Endothelial cell of umbilical vein (primary cell): ENCODE data around the gene CLDN34. TPM values are rescaled to one million over a fixed set of nuclear protein-coding genes. Genes with fewer than 3 reads are reported as not detected.

ENCODE experiments used
- BruUV-seq: library from RNA; stranded (reverse); fragments of 400-500 nt; replicated peaks from 2 replicates; lab custom pipeline; 2021; lab: Mats Ljungman, UMichigan
- CTCF ChIA-PET: fragments of 300-600, 350-600 bp; sonication (Branson Sonifier 250); formaldehyde crosslinking; loops from one replicate; lab custom pipeline; 2021; ENCODE audit warnings: antibody characterized with exemption, inconsistent platforms; lab: Charles Lee
- POLR2A ChIA-PET: fragments of 300-600, 350-600 bp; sonication (Branson Sonifier 250); formaldehyde crosslinking; loops from one replicate; lab custom pipeline; 2021; ENCODE audit warnings: antibody characterized with exemption, inconsistent platforms; lab: Charles Lee
- DNase-seq: peaks from one replicate; pipeline ENCODE4 v3.0.0-alpha.2; 2011; ENCODE audit warnings: low read depth, low spot score
- FAIRE-seq: peaks from 2 replicates; lab custom pipeline; 2011; peaks lifted over from hg19 to GRCh38; lab: Jason Lieb, UNC
- H2AFZ ChIP-seq: 2 replicates; pipeline ENCODE4 v1.6.0; 2012; ENCODE audit warnings: low read depth, low read length, control low read depth, inconsistent platforms
- H3K27ac ChIP-seq: 2 replicates; pipeline ENCODE4 v1.5.1; 2011; ENCODE audit warnings: low read depth, mild to moderate bottlenecking, control low read depth, low read length, moderate library complexity; ENCODE audit not compliant: insufficient read depth
- H3K27me3 ChIP-seq, 2 experiments: 2 replicates each; pipeline versions ENCODE4 v1.6.0 to v1.6.1; 2011; ENCODE audit warnings: low read length in 2 of 2, mixed read lengths in 1 of 2; ENCODE audit not compliant: control insufficient read depth in 2 of 2, insufficient read depth in 2 of 2
- H3K36me3 ChIP-seq, 2 experiments: 2 replicates in 1 of 2; 3 replicates in 1 of 2; pipeline ENCODE4 v1.5.1; 2011; ENCODE audit warnings: low read length in 2 of 2, mild to moderate bottlenecking in 1 of 2, moderate library complexity in 1 of 2; ENCODE audit not compliant: control insufficient read depth in 2 of 2, insufficient read depth in 2 of 2; ENCODE audit errors: extremely low read depth in 1 of 2
- H3K4me1 ChIP-seq: 3 replicates; pipeline ENCODE4 v1.5.1; 2011; ENCODE audit warnings: mild to moderate bottlenecking, low read length; ENCODE audit not compliant: control insufficient read depth, insufficient read depth; ENCODE audit errors: extremely low read depth
- H3K4me2 ChIP-seq: 2 replicates; pipeline ENCODE4 v1.6.1; 2011; ENCODE audit warnings: low read length, control low read depth, mixed read lengths; ENCODE audit not compliant: insufficient read depth
- H3K4me3 ChIP-seq, 3 experiments: fragments of 200-600 bp in 1 of 3; sonication (generic), shearing (Covaris generic) in 1 of 3; replicated peaks in 1 of 3; 2 replicates each; pipeline ENCODE4 v1.5.1; 2011 to 2016; ENCODE audit warnings: control low read depth in 3 of 3, low read length in 3 of 3, mild to moderate bottlenecking in 2 of 3, inconsistent platforms in 1 of 3, low read depth in 1 of 3, moderate library complexity in 1 of 3; ENCODE audit not compliant: insufficient read depth in 1 of 3
- H3K79me2 ChIP-seq: 2 replicates; pipeline ENCODE4 v1.6.0; 2012; ENCODE audit warnings: low read length, inconsistent platforms; ENCODE audit not compliant: control insufficient read depth, insufficient read depth
- H3K9ac ChIP-seq: replicated peaks from 2 replicates; pipeline ENCODE3; 2011; ENCODE audit warnings: low read length, control low read depth; ENCODE audit not compliant: insufficient read depth; ENCODE audit errors: extremely low read depth
- H3K9me1 ChIP-seq: replicated peaks from 3 replicates; pipeline ENCODE4 v1.6.0; 2011; ENCODE audit warnings: mild to moderate bottlenecking, low read length; ENCODE audit not compliant: control insufficient read depth, insufficient read depth; ENCODE audit errors: extremely low read depth
- H3K9me3 ChIP-seq: replicated peaks from 2 replicates; pipeline ENCODE4 v1.5.1; 2012; ENCODE audit warnings: low read length, inconsistent platforms; ENCODE audit not compliant: control insufficient read depth, insufficient read depth
- H4K20me1 ChIP-seq: replicated peaks from 2 replicates; pipeline ENCODE3; 2011; ENCODE audit warnings: mild to moderate bottlenecking, low read length; ENCODE audit not compliant: control insufficient read depth, insufficient read depth; ENCODE audit errors: extremely low read depth
- CTCF ChIP-seq, 2 donors: IDR thresholded peaks; 1 replicate in 1 of 2; 2 replicates in 1 of 2; pipeline ENCODE4 v1.5.1; 2011; ENCODE audit warnings: low read length in 2 of 2, mild to moderate bottlenecking in 2 of 2, moderate library complexity in 2 of 2, control low read depth in 1 of 2, inconsistent platforms in 1 of 2, low read depth in 1 of 2; ENCODE audit not compliant: insufficient read depth in 1 of 2; ENCODE audit errors: extremely low read depth in 1 of 2
- EZH2 ChIP-seq: IDR thresholded peaks from 2 replicates; pipeline ENCODE4 v1.6.1; 2012; ENCODE audit warnings: borderline replicate concordance, low read depth, mild to moderate bottlenecking, moderate library complexity, low read length, inconsistent platforms; ENCODE audit not compliant: severe bottlenecking
- FOS ChIP-seq: IDR thresholded peaks from 2 replicates; pipeline ENCODE4 v1.6.1; 2011; ENCODE audit warnings: mild to moderate bottlenecking, low read length, moderate library complexity, borderline replicate concordance; ENCODE audit not compliant: insufficient read depth
- GATA2 ChIP-seq: IDR thresholded peaks from 2 replicates; pipeline ENCODE4 v1.7.0; 2011; ENCODE audit warnings: low read depth, mild to moderate bottlenecking, moderate library complexity, mixed read lengths, low read length; ENCODE audit not compliant: insufficient read length, insufficient read depth
- JUN ChIP-seq: IDR thresholded peaks from 2 replicates; pipeline ENCODE4 v1.6.1; 2011; ENCODE audit warnings: borderline replicate concordance, low read depth; ENCODE audit not compliant: insufficient read length, insufficient read depth
- MAX ChIP-seq: IDR thresholded peaks from 2 replicates; pipeline ENCODE4 v1.6.1; 2011; ENCODE audit not compliant: insufficient read depth, insufficient read length
- MYC ChIP-seq: IDR thresholded peaks from one replicate; pipeline ENCODE4 v1.6.1; 2011; ENCODE audit warnings: mild to moderate bottlenecking, low read depth, low read length
- POLR2A ChIP-seq: IDR thresholded peaks from 2 replicates; pipeline ENCODE4 v1.6.1; 2012; ENCODE audit warnings: low read depth, mild to moderate bottlenecking, control low read depth, low read length
- POLR2AphosphoS5 ChIP-seq: IDR thresholded peaks from 2 replicates; pipeline ENCODE4 v1.6.1; 2012; ENCODE audit warnings: low read depth, mild to moderate bottlenecking, control low read depth, low read length, moderate library complexity; ENCODE audit not compliant: insufficient read depth
- dilution Hi-C: fragments of 300-500 bp; cut with MboI; formaldehyde crosslinking; loops from one replicate; pipeline ENCODE4 v1.15.0; 2019; ENCODE audit warnings: low sequenced_read_pairs; ENCODE audit not compliant: extremely low pct_ligation_motif_present
- intact Hi-C: fragments of 100-400 bp; cut with micrococcal nuclease; formaldehyde crosslinking; loops from one replicate; pipeline ENCODE4 v1.10.0; 2022
- polyA plus RNA-seq, 4 experiments: library from polyadenylated mRNA; depleted of rRNA in 3 of 4; stranded (reverse) in 3 of 4; unstranded in 1 of 4; fragments of >200 nt; gene quantifications; 2 replicates each; pipeline versions ENCODE4 v1.2.1 to v1.2.3, GENCODE V29; 2011 to 2012; ENCODE audit warnings: missing spikeins in 1 of 4
- total RNA-seq: library from RNA; stranded (reverse); gene quantifications from 2 replicates; pipeline ENCODE4 v1.2.3, GENCODE V29; 2021

CLDN34 gene
- total and polyA plus RNA-seq, 2 donors (not counting 3 experiments of a cell fraction or from before 2014, with no cell fraction given) = 0.08 to 0.46 TPM

GRCh38 chrX:10015355-10015722 lies 48.2 kb downstream of the CLDN34 start:
- no peak for DNase-seq
- Histone ChIP-seq H2AFZ (no peak overlapping the region), H3K4me3 (peak overlapping the region in 1 of 3 experiments; percentile 83), H3K4me2 (no peak overlapping the region), H3K9me3 (no peaks in the 10 kb centered on the region), H3K4me1 (peaks cover 49% of the 10 kb centered on the region), H3K9ac (peak overlapping the region; percentile 96), H3K9me1 (no peaks in the 10 kb centered on the region), H3K79me2 (peaks cover 46% of the 10 kb centered on the region), H4K20me1 (no peaks in the 10 kb centered on the region), H3K27ac (peak overlapping the region; percentile 94), H3K36me3 (no peaks in the 10 kb centered on the region), H3K27me3 (no peaks in the 10 kb centered on the region)
- intact Hi-C loops (loop anchor here (1.0 kb wide), 1 partner anchor 104 kb away; no protein-coding TSS in a partner anchor), dilution Hi-C loops (no loop called here)
- ChIA-PET POLR2A (no interaction called here), CTCF (interaction anchor here (1.5 kb wide), 1 partner anchor 104 kb away, joined by 8 read pairs; no protein-coding TSS in a partner anchor)
- no TSS peak for BruUV-seq
- TF ChIP-seq POLR2A (no peak), FOS (no peak), GATA2 (no peak), CTCF (IDR thresholded peaks at IDR 0.05; ENCODE audit: extremely low read depth in 1 of 2, insufficient read depth in 1 of 2, low read depth in 1 of 2, low read length in 2 of 2) (no peak), EZH2 (no peak), POLR2AphosphoS5 (no peak), MAX (no peak), JUN (no peak), MYC (no peak)
- no peak for FAIRE-seq
